ENCODE data around the gene ATXN7L1.

ATXN7L1 gene

GRCh38 chr7:105662998-105663397, 213.4 kb downstream of the ATXN7L1 start:
- no peak for DNase-seq

- DNase-seq = no peak
Observed at GRCh38 chr7:105661625-105662024, 214.8 kb downstream of the ATXN7L1 start.

DNA sequence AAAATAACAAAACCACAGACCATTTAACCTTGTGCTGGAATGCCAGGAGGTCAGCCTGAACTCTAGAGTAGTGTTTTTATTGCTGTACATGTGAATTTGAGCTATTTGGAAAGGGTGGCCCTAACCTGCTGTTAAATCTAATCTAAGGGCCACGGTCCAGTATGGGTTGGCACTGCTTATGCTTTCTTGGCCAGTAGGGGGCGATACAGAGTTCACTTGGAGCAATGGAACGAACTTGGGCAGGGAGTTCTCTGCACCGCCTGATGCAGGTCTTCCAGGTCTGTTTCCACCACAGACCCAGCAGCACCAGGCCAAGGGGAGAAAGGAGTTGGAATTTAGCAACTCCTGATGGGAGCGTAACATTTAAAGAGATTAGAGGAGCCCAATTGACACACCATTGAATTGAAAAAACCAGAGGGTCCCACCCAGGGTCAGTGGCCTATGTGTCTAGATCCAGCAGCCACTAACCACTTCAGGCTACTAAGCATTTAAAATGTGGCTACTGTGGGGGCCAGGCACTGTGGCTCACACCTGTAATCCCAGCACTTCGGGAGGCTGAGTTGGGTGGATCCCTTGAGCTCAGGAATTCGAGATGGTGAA, 219.4 kb downstream of the ATXN7L1 start:
- peak; percentile 46 for DNase-seq

GRCh38 chr7:105655500-105656380, 220.7 kb downstream of the ATXN7L1 start:
- peak; percentile 10 for DNase-seq

GRCh38 chr7:105655067-105655466, 221.3 kb downstream of the ATXN7L1 start:
- no peak for DNase-seq

- DNase-seq = no peak
Observed at GRCh38 chr7:105654095-105654686, 222.2 kb downstream of the ATXN7L1 start.

DNA sequence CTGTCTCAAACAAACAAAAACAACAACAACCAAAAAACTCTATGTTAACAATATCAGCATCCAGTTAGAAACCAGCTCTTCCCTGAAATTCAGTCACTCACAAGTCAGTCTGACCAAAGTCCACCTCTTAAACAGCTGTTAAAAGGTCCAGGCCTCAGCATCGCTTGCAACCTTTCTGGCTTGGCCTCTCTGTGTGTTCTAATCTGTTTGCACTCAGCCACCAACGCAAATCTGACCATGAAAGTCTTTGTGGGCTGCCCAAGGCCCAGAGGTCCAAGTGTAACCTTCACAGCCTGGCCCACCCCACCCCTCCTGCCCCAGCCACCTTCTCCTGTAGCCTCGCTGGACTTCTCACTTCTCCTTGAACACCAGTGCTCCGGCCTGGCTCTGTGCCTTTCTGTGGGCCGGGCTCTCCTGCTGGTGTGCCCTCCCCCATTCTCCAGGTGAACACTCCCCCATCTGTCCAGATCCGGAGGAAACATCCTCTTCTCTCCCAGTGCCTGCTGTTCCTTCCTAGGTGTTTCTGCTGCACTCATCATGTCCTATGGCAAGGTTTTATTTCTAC, 222.9 kb downstream of the ATXN7L1 start:
- DNase-seq = no peak

- DNase-seq = peak; percentile 76
Observed at GRCh38 chr7:105652359-105652993, 223.9 kb downstream of the ATXN7L1 start.

DNA sequence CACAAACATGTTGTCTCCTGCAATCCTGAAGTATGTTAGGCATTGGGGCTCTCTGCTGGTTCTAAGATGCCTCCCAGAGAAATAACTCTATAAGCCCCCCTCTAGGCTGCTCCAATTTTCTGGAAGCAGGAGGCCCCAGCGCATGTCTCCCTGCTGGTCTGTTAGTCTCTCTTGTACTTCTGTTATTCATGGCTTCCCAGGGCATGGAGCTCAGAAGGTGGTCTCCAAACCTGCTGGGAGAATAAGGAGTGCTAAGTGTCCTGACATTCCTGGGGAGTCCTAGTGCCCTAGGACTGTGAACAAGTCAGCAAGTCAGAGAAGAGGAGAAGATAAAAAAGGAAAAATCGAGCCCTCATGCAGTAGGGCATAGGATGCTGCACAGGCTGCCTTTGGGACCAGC, 224.6 kb downstream of the ATXN7L1 start:
- no peak for DNase-seq

DNA sequence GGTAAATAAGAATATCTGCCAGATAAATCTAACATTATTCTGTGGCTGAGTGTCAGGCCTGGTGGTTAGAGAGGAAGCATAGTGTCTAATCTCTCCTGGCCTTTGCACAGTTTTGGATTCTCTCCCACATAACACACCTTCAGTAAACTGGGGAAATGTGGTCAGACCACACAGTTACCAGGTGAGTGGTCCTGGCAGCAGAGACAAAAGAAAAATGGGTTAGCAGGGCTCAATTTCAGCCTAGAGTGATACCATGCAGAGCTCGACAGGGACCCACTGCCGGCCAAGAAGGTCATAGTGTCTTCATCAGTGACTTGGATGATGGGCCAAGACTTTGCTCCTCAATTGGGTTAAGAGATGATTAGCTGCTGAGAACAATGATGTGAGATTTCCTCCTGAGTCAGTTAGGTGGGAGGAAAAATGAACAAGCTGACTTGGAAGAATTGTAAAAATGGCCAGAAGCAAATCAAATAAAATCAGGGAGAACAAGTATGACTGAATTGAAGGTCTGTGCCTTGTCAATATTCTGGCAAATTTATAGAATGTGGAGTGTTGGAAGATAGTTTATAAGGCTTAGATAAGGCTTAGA, 225.9 kb downstream of the ATXN7L1 start:
- no peak for DNase-seq

- no peak for DNase-seq
Observed at GRCh38 chr7:105649727-105650381, 226.5 kb downstream of the ATXN7L1 start.

DNA sequence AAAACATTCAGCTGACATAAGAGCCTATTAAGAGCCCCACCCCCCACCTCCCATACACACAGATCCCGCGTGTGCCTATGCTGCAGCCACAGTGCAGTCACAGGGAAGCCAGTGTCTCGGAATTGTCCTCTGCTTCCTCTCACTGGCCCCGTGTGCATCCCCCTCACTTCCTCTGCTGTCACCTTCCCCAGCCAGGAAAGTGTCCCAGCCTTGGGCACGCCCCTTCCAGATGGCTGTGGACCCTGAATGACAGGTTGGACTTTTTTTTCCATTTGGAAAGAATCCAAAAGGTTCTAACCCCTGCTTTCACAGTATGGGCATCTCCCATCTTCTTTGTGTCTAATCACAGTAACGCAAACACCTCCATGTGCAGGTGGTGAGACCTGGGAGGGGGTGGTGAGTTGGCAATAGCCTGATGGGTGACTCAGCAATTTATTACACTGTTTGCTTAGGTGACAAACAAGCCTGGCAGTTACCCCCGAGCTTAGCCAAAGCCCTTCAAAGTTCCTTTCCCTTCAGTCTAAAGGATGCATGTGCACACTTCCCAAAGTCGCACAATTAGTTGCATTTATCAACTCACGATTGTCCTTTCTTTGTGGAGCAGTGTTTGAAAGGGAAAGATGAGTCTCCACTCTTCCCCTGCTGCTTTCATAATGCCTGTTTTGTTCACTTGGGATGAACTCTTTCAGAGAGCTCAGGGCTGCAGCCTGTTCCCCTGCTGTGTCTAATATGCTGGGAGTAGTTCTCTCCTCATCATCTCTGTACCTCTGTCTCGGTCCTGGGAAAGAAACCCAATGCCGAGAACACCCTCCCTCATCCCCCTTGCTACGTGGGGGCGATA, 227.6 kb downstream of the ATXN7L1 start:
- peak; percentile 97 for DNase-seq

DNA sequence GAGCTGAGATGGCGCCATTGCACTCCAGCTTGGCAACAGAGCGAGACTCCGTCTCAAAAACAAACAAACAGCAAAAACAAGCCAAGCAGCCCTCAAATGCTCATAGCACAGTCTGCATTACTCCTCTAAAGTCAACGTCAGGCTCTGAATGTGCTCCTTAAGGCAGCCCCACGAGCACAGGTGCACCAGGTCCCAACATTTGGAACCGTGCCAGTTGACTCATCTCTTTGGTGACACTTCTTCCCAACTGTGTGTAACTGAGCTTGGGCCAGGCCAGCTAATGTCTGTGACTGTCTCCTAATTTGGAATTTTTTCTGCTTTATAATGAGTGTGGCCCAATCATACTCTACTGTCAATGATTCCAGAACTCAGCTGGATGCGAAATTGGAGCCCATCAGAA, 228.8 kb downstream of the ATXN7L1 start:
- DNase-seq = peak; percentile 63

GRCh38 chr7:105644937-105645336, 231.5 kb downstream of the ATXN7L1 start:
- no peak for DNase-seq

- DNase-seq = no peak
Observed at GRCh38 chr7:105643851-105644250, 232.5 kb downstream of the ATXN7L1 start.

GRCh38 chr7:105643384-105643783, 233.0 kb downstream of the ATXN7L1 start:
- DNase-seq = no peak

GRCh38 chr7:105642264-105642663, 234.1 kb downstream of the ATXN7L1 start:
- no peak for DNase-seq

GRCh38 chr7:105640956-105641810, 235.2 kb downstream of the ATXN7L1 start:
- no peak for DNase-seq

GRCh38 chr7:105639667-105640493, 236.5 kb downstream of the ATXN7L1 start:
- peak; percentile 55 for DNase-seq
